HL-60/S4 (cell line): ENCODE data around the gene IAH1.

Source experiments
- in situ Hi-C: fragments of 300-500 bp; cut with MboI; formaldehyde crosslinking; loops from 2 replicates; pipeline ENCODE4 v1.14.3; 2022; ENCODE audit warnings: low sequenced_read_pairs

The IAH1 gene

DNA sequence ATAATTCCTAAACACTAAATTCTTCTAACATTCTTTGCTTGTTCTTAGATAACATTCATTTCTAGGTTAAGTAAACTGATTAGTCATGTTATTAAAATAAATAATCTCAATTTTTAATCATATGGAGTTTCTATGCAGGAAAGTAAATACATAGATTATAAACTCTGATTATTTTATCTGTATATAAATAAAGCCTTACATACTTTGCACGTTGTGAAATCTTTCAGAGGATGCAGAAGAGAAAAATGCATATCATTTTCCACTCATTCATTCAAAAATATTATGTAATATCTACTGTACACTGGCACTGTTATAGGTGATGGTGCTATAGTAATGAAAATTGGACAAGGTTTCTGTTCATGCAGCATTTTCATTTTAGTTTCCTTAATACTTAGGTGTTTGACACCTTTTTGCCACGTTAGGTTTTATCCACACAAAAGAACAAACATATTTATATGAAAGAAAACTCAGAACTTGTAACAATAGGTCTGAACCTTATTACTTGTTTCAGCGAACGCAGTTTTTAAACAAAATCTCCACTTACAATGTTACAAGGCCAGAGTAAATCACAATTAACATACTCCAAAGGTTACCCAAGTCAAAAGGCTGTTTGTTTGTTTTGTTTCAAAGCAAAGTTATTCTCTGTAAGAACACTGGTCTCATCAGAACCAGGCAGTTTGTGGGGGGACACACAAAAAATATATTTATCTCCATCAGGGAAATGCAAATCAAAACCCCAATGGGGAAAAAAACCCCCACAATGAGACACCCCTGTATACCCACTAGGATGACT is 53.8 kb downstream of the IAH1 start:
- in situ Hi-C loops, result no loop called here

DNA sequence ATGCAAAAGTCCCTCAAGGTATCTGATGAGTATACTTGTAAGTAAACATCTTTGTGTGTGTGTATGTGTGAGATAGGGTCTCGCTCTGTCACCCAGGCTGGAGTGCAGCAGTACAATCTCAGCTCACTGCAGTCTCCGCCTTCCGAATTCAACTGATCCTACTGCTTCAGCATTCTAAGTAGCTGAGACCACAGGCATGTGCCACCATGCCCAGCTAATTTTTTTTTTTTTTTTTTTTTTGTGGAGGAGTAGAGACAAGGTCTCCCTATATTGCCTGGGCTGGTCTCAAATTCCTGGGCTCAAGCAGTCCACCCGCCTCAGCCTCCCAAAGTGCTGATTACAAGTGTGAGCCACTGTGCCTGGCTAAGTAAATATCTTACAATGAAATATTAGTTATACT is 58.1 kb downstream of the IAH1 start:
- in situ Hi-C loops, result no loop called here

DNA sequence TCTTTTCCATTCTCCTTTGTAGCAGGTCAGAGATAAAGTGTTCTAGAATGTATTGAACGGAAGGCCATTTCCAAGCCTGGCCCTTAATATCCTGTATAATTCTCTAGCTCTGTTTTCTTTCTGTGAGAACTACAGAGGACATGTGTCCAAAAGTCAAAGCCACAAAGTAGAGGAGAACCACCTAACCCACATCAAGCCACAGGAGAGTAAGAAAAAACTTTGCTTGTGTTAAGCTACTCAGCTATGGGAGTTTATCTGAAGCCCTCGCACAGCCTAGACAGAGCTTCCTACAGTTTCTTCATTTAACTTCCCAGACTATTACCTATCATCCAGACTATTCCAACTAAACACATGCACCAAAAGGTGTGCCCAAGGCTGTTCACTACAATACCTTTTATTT is 59.3 kb downstream of the IAH1 start:
- in situ Hi-C loops, result no loop called here

DNA sequence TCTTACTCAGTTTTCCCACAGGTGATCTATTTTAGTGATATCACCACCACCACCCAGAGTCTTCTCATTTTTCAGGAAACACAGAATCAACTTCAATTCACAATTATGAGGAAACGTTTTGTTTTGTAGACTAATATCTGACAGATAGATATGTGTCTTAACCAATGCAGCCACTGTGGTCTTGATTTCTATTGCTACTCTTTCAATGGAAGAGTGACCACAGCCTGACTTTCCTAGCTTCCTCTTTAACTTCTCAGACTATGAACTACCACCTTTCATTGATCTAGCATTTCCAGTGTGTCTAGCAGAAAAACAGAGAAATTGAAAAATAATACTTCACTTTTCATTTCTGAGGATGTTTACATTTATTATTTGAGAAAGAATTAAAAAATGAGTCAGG is 60.8 kb downstream of the IAH1 start:
- in situ Hi-C loops, result no loop called here

DNA sequence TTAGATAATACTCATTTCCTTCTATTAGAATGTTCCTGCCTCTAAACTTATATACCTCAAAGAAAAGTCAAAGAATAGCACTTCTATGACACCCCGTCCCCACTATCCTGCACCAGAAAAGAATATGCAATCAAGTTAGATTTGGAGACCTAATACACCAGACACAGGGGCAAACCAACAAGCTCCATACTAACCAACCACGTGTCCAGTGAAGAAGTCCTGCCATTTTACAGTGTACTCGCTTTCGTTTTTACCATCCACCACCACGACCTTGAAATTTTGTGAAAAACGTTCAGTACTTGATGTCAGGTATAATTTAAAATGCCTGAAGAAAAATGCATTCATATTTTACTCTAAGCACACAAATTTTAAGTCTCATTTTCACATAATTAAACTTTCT is 62.2 kb downstream of the IAH1 start:
- in situ Hi-C loops, result no loop called here

DNA sequence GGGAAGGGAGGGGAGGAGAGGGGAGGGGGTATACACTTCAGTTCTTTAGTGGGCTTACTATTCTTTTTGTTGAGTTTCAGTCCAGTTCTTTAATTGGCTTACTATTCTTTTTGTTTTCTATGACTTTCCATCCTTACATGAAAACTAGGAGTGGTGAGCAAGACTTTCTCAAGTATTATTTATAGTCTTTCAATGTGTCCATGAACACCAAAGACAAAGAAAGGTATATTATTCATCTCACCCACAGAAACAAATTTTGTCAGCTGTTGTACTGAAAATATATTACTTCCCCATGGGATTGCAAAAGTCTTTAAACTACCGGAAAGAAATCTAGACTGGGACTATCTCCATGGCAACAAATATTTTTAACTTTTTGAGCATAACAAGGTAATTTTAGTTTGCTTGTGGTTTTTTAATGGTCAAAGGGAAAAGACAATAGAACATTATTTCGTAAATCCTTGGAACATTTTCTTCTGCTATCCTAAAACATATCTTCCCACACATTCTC is 63.7 kb downstream of the IAH1 start:
- in situ Hi-C loops, result no loop called here
